Measurements from ENCODE around the gene ACY1. TPM values are rescaled to one million over a fixed set of nuclear protein-coding genes. Genes with fewer than 3 reads are reported as not detected.

Gene ACY1
- total and polyA plus RNA-seq, 4 donors: 3.8 to 29.8 (median 24.4) TPM

- H3K27ac ChIP-seq (ENCODE audit: low read depth, low read length): no peak overlapping the region
- no peaks in the 10 kb centered on the region for H3K9me3 ChIP-seq (ENCODE audit: control insufficient read depth, insufficient read depth, low read length)
- peaks cover 17% of the 10 kb centered on the region for H3K36me3 ChIP-seq (ENCODE audit: control insufficient read depth, insufficient read depth, low read length)
- H3K27me3 ChIP-seq (ENCODE audit: control insufficient read depth, insufficient read depth, low read length): no peaks in the 10 kb centered on the region
- 28% methylated on average over 4 of the region's 4 CpGs for WGBS (ENCODE audit: insufficient coverage)
- DNase-seq (ENCODE audit: low read depth in 4 of 6, low spot score in 6 of 6): no peak
- H3K4me1 ChIP-seq (ENCODE audit: control insufficient read depth, insufficient read depth, low read length): peaks cover 70% of the 10 kb centered on the region
- no peak overlapping the region for H3K4me3 ChIP-seq (ENCODE audit: low read depth, low read length)
Observed at GRCh38 chr3:51969841-51970240, 13.5 kb upstream of the ACY1 start.

DNA sequence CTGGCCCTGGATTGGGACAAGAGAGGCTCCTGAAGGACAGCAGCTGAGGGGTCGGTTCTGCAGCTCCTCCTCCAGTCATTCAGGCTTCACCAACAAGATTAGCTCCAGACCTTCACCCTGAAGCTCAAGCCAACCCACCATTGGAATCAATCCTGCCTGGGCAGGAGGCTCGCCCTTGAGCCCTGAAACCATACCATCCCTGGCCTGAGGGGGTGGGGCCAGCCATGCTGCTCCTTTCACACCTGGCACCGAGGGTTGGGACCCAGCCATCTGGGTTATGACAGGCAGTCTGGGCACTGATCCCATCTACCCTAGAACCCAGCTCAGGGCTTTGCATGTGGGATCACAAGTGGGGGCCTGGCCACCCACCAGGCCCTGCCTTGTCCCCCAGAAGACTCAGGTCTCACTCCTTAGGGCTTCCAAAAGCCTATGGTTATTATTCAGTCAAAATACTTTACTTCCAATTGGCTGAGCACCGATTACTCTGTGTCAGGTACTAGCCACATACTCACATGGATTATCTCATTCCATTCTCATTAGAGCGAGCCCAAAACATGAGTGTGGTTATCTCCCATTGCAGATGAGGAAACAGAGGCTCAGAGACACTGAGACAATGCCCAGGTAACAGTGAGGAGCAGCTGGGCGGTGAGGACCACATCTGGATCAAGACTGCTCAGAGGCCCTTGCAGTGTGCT, 12.6 kb upstream of the ACY1 start:
- no peak overlapping the region for H3K4me3 ChIP-seq (ENCODE audit: low read depth, low read length)
- peaks cover 64% of the 10 kb centered on the region for H3K4me1 ChIP-seq (ENCODE audit: control insufficient read depth, insufficient read depth, low read length)
- no peak for DNase-seq (ENCODE audit: low read depth in 4 of 6, low spot score in 6 of 6)
- H3K27ac ChIP-seq (ENCODE audit: low read depth, low read length): no peak overlapping the region
- no peaks in the 10 kb centered on the region for H3K9me3 ChIP-seq (ENCODE audit: control insufficient read depth, insufficient read depth, low read length)
- no peaks in the 10 kb centered on the region for H3K27me3 ChIP-seq (ENCODE audit: control insufficient read depth, insufficient read depth, low read length)
- H3K36me3 ChIP-seq (ENCODE audit: control insufficient read depth, insufficient read depth, low read length): peaks cover 17% of the 10 kb centered on the region
- WGBS (ENCODE audit: insufficient coverage): 76% methylated on average over 5 of the region's 6 CpGs

GRCh38 chr3:51971350-51971749, 12.0 kb upstream of the ACY1 start:
- H3K4me1 ChIP-seq (ENCODE audit: control insufficient read depth, insufficient read depth, low read length): peaks cover 64% of the 10 kb centered on the region
- no peaks in the 10 kb centered on the region for H3K27me3 ChIP-seq (ENCODE audit: control insufficient read depth, insufficient read depth, low read length)
- H3K9me3 ChIP-seq (ENCODE audit: control insufficient read depth, insufficient read depth, low read length): no peaks in the 10 kb centered on the region
- WGBS (ENCODE audit: insufficient coverage): 94% methylated on average over 11 of the region's 11 CpGs
- peaks cover 14% of the 10 kb centered on the region for H3K36me3 ChIP-seq (ENCODE audit: control insufficient read depth, insufficient read depth, low read length)
- no peak for DNase-seq (ENCODE audit: low read depth in 4 of 6, low spot score in 6 of 6)
- no peak overlapping the region for H3K27ac ChIP-seq (ENCODE audit: low read depth, low read length)
- no peak overlapping the region for H3K4me3 ChIP-seq (ENCODE audit: low read depth, low read length)

- peak overlapping the region; percentile 85 for H3K27ac ChIP-seq (ENCODE audit: low read depth, low read length)
- H3K36me3 ChIP-seq (ENCODE audit: control insufficient read depth, insufficient read depth, low read length): peaks cover 22% of the 10 kb centered on the region
- no peaks in the 10 kb centered on the region for H3K9me3 ChIP-seq (ENCODE audit: control insufficient read depth, insufficient read depth, low read length)
- H3K27me3 ChIP-seq (ENCODE audit: control insufficient read depth, insufficient read depth, low read length): no peaks in the 10 kb centered on the region
- H3K4me1 ChIP-seq (ENCODE audit: control insufficient read depth, insufficient read depth, low read length): peaks cover 47% of the 10 kb centered on the region
- peak overlapping the region; percentile 83 for H3K4me3 ChIP-seq (ENCODE audit: low read depth, low read length)
- WGBS (ENCODE audit: insufficient coverage): 35% methylated on average over 29 of the region's 30 CpGs
- no peak for DNase-seq (ENCODE audit: low read depth in 4 of 6, low spot score in 6 of 6)
Observed at GRCh38 chr3:51974277-51974962, 8.9 kb upstream of the ACY1 start.

GRCh38 chr3:51974963-51975851, 8.1 kb upstream of the ACY1 start, which contains the start of gene ABHD14A:
Gene ABHD14A (plus strand): TSS chr3:51975064. CDS start chr3:51975136, 72 bp downstream.
- Histone ChIP-seq H3K27ac (ENCODE audit: low read depth, low read length) (peak within 1 kb of the TSS; percentile 85), H3K9me3 (ENCODE audit: control insufficient read depth, insufficient read depth, low read length) (no peaks in the 10 kb centered on the region), H3K4me1 (ENCODE audit: control insufficient read depth, insufficient read depth, low read length) (peaks cover 40% of the 10 kb centered on the region), H3K27me3 (ENCODE audit: control insufficient read depth, insufficient read depth, low read length) (no peaks in the 10 kb centered on the region), H3K4me3 (ENCODE audit: low read depth, low read length) (peak within 1 kb of the TSS; percentile 83), H3K36me3 (ENCODE audit: control insufficient read depth, insufficient read depth, low read length) (peaks cover 26% of the 10 kb centered on the region)
- DNase-seq (ENCODE audit: low read depth in 4 of 6, low spot score in 6 of 6): peak in 3 of 6 donors; percentile 54 to 92 (median 92)
- WGBS (ENCODE audit: insufficient coverage): under 1% methylated on average over 63 of the region's 63 CpGs

DNA sequence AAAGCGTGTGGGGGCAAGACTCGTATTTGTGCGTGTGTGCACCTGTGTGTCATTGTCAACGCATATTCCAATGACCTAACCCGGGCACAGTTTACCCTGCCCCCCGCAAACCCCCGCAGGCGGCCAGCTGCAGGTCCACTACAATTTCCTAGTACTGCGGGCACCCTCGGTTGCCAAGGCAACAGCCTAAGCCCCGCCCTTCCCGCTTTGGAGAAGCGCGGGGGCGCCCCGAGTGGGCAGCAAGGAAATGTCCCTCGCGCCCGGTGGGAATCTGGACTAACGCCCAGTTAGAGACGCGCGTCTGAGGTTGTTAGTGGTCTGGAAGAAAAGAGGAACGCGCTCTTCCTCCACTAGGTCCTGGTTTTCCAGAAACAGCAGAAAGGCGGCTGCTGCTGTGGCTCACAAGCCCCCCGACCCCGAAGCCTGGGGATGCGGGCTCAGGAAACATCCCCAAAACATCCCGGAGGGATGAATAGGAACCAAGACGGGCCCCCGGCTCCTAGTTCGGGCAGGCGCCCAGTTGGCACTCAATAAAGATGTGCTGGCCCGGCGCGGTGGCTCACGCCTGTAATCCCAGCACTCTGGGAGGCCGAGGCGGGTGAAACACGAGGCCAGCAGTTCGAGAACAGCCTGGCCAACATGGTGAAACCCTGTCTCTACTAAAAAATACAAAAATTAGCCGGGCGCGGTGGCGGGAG, 7.3 kb upstream of the ACY1 start:
- peak in 5 of 6 donors; percentile 81 to 96 (median 87) for DNase-seq (ENCODE audit: low read depth in 4 of 6, low spot score in 6 of 6)
- peaks cover 39% of the 10 kb centered on the region for H3K4me1 ChIP-seq (ENCODE audit: control insufficient read depth, insufficient read depth, low read length)
- no peaks in the 10 kb centered on the region for H3K9me3 ChIP-seq (ENCODE audit: control insufficient read depth, insufficient read depth, low read length)
- 4% methylated on average over 31 of the region's 46 CpGs for WGBS (ENCODE audit: insufficient coverage)
- no peaks in the 10 kb centered on the region for H3K27me3 ChIP-seq (ENCODE audit: control insufficient read depth, insufficient read depth, low read length)
- H3K36me3 ChIP-seq (ENCODE audit: control insufficient read depth, insufficient read depth, low read length): peaks cover 34% of the 10 kb centered on the region
- H3K27ac ChIP-seq (ENCODE audit: low read depth, low read length): peak overlapping the region; percentile 85
- peak overlapping the region; percentile 46 for H3K4me3 ChIP-seq (ENCODE audit: low read depth, low read length)

GRCh38 chr3:51977446-51978142, 5.7 kb upstream of the ACY1 start:
- H3K9me3 ChIP-seq (ENCODE audit: control insufficient read depth, insufficient read depth, low read length): no peaks in the 10 kb centered on the region
- H3K36me3 ChIP-seq (ENCODE audit: control insufficient read depth, insufficient read depth, low read length): peaks cover 31% of the 10 kb centered on the region
- no peaks in the 10 kb centered on the region for H3K27me3 ChIP-seq (ENCODE audit: control insufficient read depth, insufficient read depth, low read length)
- 94% methylated on average over 5 of the region's 9 CpGs for WGBS (ENCODE audit: insufficient coverage)
- no peak overlapping the region for H3K27ac ChIP-seq (ENCODE audit: low read depth, low read length)
- peaks cover 41% of the 10 kb centered on the region for H3K4me1 ChIP-seq (ENCODE audit: control insufficient read depth, insufficient read depth, low read length)
- no peak overlapping the region for H3K4me3 ChIP-seq (ENCODE audit: low read depth, low read length)
- DNase-seq (ENCODE audit: low read depth in 4 of 6, low spot score in 6 of 6): no peak

DNA sequence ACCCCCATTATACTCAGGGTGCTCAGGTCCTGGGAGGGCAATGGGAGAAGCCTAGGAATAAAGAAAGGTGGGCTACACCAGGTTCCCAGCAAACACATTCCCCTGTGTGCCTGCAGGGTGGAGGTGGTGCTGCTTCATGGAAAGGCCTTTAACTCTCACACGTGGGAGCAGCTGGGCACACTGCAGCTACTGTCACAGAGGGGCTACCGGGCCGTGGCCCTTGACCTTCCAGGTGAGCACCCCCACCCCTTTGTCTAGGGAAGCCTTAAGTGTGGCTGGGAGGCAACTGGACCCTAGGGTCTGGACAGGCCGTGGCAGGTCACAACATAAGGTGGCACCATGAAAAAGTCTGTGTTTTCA, 5.2 kb upstream of the ACY1 start:
- Histone ChIP-seq H3K9me3 (ENCODE audit: control insufficient read depth, insufficient read depth, low read length) (no peaks in the 10 kb centered on the region), H3K4me3 (ENCODE audit: low read depth, low read length) (no peak overlapping the region), H3K36me3 (ENCODE audit: control insufficient read depth, insufficient read depth, low read length) (peaks cover 31% of the 10 kb centered on the region), H3K4me1 (ENCODE audit: control insufficient read depth, insufficient read depth, low read length) (peaks cover 44% of the 10 kb centered on the region), H3K27ac (ENCODE audit: low read depth, low read length) (no peak overlapping the region), H3K27me3 (ENCODE audit: control insufficient read depth, insufficient read depth, low read length) (no peaks in the 10 kb centered on the region)
- 77% methylated on average over 3 of the region's 4 CpGs for WGBS (ENCODE audit: insufficient coverage)
- DNase-seq (ENCODE audit: low read depth in 4 of 6, low spot score in 6 of 6): no peak

Data from spinal cord (tissue), 10 donors.